ENCODE data around the gene LIG1. TPM values are rescaled to one million over a fixed set of nuclear protein-coding genes. Genes with fewer than 3 reads are reported as not detected.

Gene LIG1
- total RNA-seq, 1 donor: 11.9 TPM

- no peak for DNase-seq (ENCODE audit: insufficient read length, low spot score, missing footprints)
- TF ChIP-seq, protein P1, sequence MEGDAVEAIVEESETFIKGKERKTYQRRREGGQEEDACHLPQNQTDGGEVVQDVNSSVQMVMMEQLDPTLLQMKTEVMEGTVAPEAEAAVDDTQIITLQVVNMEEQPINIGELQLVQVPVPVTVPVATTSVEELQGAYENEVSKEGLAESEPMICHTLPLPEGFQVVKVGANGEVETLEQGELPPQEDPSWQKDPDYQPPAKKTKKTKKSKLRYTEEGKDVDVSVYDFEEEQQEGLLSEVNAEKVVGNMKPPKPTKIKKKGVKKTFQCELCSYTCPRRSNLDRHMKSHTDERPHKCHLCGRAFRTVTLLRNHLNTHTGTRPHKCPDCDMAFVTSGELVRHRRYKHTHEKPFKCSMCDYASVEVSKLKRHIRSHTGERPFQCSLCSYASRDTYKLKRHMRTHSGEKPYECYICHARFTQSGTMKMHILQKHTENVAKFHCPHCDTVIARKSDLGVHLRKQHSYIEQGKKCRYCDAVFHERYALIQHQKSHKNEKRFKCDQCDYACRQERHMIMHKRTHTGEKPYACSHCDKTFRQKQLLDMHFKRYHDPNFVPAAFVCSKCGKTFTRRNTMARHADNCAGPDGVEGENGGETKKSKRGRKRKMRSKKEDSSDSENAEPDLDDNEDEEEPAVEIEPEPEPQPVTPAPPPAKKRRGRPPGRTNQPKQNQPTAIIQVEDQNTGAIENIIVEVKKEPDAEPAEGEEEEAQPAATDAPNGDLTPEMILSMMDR (IDR thresholded peaks at IDR 0.05; ENCODE audit: extremely low read depth, low read depth, low read length): no peak
- peak overlapping the region; percentile 86 for H3K4me2 ChIP-seq (ENCODE audit: insufficient read depth, low read length)
- H3K4me1 ChIP-seq (ENCODE audit: insufficient read depth, low read length): peaks cover 16% of the 10 kb centered on the region
- peak overlapping the region; percentile 89 for H3K27ac ChIP-seq (ENCODE audit: low read depth, low read length)
- no peak overlapping the region for H3K4me3 ChIP-seq (ENCODE audit: insufficient read depth, low read length)
- no peaks in the 10 kb centered on the region for H3K27me3 ChIP-seq (ENCODE audit: insufficient read depth, low read length)
- no peaks in the 10 kb centered on the region for H4K20me1 ChIP-seq (ENCODE audit: insufficient read depth, low read length)
- H2AFZ ChIP-seq (ENCODE audit: low read length): no peak overlapping the region
- no peaks in the 10 kb centered on the region for H3K79me2 ChIP-seq (ENCODE audit: insufficient read depth, low read length)
- H3K9me3 ChIP-seq (ENCODE audit: low read depth, low read length): no peaks in the 10 kb centered on the region
- H3K36me3 ChIP-seq (ENCODE audit: insufficient read depth, low read length): no peaks in the 10 kb centered on the region
Measured at GRCh38 chr19:48111280-48111679, 58.9 kb downstream of the LIG1 start.

DNA sequence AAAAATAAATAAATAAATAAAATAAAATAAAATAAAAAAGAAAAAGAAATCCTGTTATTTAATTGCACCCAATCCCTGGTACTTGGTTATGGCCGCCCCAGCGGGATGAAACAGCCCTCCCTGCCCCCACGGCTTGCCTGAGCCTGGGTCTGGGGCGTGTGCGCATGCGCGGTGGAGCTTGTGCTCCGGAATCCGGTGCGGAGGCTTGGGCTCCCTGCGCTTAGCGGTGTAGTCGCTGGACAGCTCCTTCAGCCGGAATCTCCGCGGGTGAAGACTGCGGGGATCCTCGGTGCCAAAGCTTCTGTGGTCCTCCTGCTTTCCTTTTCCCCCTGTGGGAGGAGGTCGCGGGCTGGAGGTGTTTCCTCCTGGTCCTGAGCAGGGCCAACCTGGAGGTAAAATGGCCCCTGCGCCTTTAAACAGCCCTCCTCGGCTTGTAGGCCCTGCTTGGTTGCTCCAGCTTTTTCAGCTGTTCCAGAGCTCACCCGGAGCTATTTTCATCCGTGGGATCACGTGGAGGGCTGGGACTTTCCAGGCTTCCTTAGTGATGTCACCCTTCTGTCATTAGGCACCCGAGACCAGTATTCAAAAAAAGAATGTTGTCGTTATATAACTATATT, 59.7 kb downstream of the LIG1 start, which contains the start of gene PLA2G4C:
Gene PLA2G4C, minus strand, starts transcription at position 468 of the 617 bp plus-strand sequence. CDS start 4,288 bp downstream, outside the sequence.
- DNase-seq (ENCODE audit: insufficient read length, low spot score, missing footprints): peak; percentile 99
- Histone ChIP-seq H3K79me2 (ENCODE audit: insufficient read depth, low read length) (no peaks in the 10 kb centered on the region), H3K9me3 (ENCODE audit: low read depth, low read length) (no peaks in the 10 kb centered on the region), H3K4me3 (ENCODE audit: insufficient read depth, low read length) (peak within 1 kb of the TSS; percentile 73), H2AFZ (ENCODE audit: low read length) (peak within 1 kb of the TSS; percentile 92), H4K20me1 (ENCODE audit: insufficient read depth, low read length) (no peaks in the 10 kb centered on the region), H3K27ac (ENCODE audit: low read depth, low read length) (peak within 1 kb of the TSS; percentile 89), H3K36me3 (ENCODE audit: insufficient read depth, low read length) (no peaks in the 10 kb centered on the region), H3K4me1 (ENCODE audit: insufficient read depth, low read length) (peaks cover 16% of the 10 kb centered on the region), H3K27me3 (ENCODE audit: insufficient read depth, low read length) (no peaks in the 10 kb centered on the region), H3K4me2 (ENCODE audit: insufficient read depth, low read length) (peak within 1 kb of the TSS; percentile 86)
- TF ChIP-seq, protein P1 (IDR thresholded peaks at IDR 0.05; ENCODE audit: extremely low read depth, low read depth, low read length): no peak

GRCh38 chr19:48108997-48109782, 61.0 kb downstream of the LIG1 start:
- Histone ChIP-seq H2AFZ (ENCODE audit: low read length) (no peak overlapping the region), H4K20me1 (ENCODE audit: insufficient read depth, low read length) (no peaks in the 10 kb centered on the region), H3K9me3 (ENCODE audit: low read depth, low read length) (no peaks in the 10 kb centered on the region), H3K4me2 (ENCODE audit: insufficient read depth, low read length) (no peak overlapping the region), H3K27ac (ENCODE audit: low read depth, low read length) (no peak overlapping the region), H3K4me1 (ENCODE audit: insufficient read depth, low read length) (peaks cover 16% of the 10 kb centered on the region), H3K79me2 (ENCODE audit: insufficient read depth, low read length) (no peaks in the 10 kb centered on the region), H3K4me3 (ENCODE audit: insufficient read depth, low read length) (no peak overlapping the region), H3K27me3 (ENCODE audit: insufficient read depth, low read length) (no peaks in the 10 kb centered on the region), H3K36me3 (ENCODE audit: insufficient read depth, low read length) (no peaks in the 10 kb centered on the region)
- TF ChIP-seq, protein P1 (IDR thresholded peaks at IDR 0.05; ENCODE audit: extremely low read depth, low read depth, low read length): no peak
- DNase-seq (ENCODE audit: insufficient read length, low spot score, missing footprints): no peak

DNA sequence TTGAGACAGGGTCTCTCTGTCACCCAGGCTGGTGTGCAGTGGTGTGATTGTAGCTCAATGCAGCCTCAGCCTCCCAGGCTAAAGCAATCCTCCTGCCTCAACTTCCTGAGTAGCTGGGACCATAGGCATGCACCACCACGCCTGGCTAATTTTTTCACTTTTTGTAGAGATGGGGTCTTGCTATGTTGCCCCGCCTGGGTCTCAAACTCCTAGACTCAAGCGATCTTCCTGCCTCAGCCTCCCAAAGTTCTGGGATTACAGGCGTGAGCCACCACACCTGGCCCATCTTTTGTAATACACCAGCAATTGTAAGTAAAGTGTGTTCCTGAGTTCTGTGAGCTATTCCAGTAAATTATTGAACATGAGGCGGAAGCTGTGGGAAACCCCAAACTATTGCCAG, 66.2 kb downstream of the LIG1 start:
- Histone ChIP-seq H2AFZ (ENCODE audit: low read length) (no peak overlapping the region), H3K4me1 (ENCODE audit: insufficient read depth, low read length) (peaks cover 7% of the 10 kb centered on the region), H3K27me3 (ENCODE audit: insufficient read depth, low read length) (no peaks in the 10 kb centered on the region), H3K27ac (ENCODE audit: low read depth, low read length) (no peak overlapping the region), H3K79me2 (ENCODE audit: insufficient read depth, low read length) (no peaks in the 10 kb centered on the region), H3K9me3 (ENCODE audit: low read depth, low read length) (no peaks in the 10 kb centered on the region), H3K36me3 (ENCODE audit: insufficient read depth, low read length) (no peaks in the 10 kb centered on the region), H3K4me3 (ENCODE audit: insufficient read depth, low read length) (no peak overlapping the region), H4K20me1 (ENCODE audit: insufficient read depth, low read length) (no peaks in the 10 kb centered on the region), H3K4me2 (ENCODE audit: insufficient read depth, low read length) (no peak overlapping the region)
- DNase-seq (ENCODE audit: insufficient read length, low spot score, missing footprints): no peak
- TF ChIP-seq, protein P1 (IDR thresholded peaks at IDR 0.05; ENCODE audit: extremely low read depth, low read depth, low read length): no peak

Data from osteoblast (primary cell).